GM12878 (cell line): Measurements from ENCODE around the gene RPGR. TPM values are rescaled to one million over a fixed set of nuclear protein-coding genes. Genes with fewer than 3 reads are reported as not detected.

Source experiments
- ATAC-seq: fragments of 200-7000 bp; cut with Tn5 transposase; 3 replicates; pipeline ENCODE4 v1.9.1; 2020; ENCODE audit warnings: mild to moderate bottlenecking, moderate library complexity
- BruUV-seq: library from RNA; stranded (reverse); fragments of 400-500 nt; replicated peaks from 2 replicates; lab custom pipeline; 2021; lab: Mats Ljungman, UMichigan
- CTCF ChIA-PET: fragments of 300-600 bp; sonication (Branson Sonifier 250); formaldehyde crosslinking; extraction: SDS; loops from one replicate; lab custom pipeline; 2021; ENCODE audit warnings: inconsistent platforms; lab: Yijun Ruan, JAX
- POLR2A ChIA-PET: fragments of 350-600 bp; formaldehyde crosslinking; extraction: SDS; loops from one replicate; lab custom pipeline; 2021; ENCODE audit warnings: inconsistent platforms; lab: Charles Lee
- RAD21 ChIA-PET: fragments of 300-600 bp; sonication (Branson Sonifier 250); formaldehyde crosslinking; loops from one replicate; lab custom pipeline; 2023; ENCODE audit warnings: antibody characterized with exemption; ENCODE audit not compliant: unreplicated experiment; lab: Charles Lee
- SMC1A ChIA-PET: fragments of 300-600 bp; sonication (Branson Sonifier 250); formaldehyde crosslinking; loops from one replicate; lab custom pipeline; 2023; ENCODE audit not compliant: unreplicated experiment, uncharacterized antibody; lab: Charles Lee
- DNase-seq: peaks from one replicate; pipeline ENCODE4 v3.0.0-alpha.2; 2011; ENCODE audit warnings: low read depth, low spot score
- FAIRE-seq: peaks from 3 replicates; lab custom pipeline; 2011; peaks lifted over from hg19 to GRCh38; lab: Jason Lieb, UNC
- H2AFZ ChIP-seq: 2 replicates; pipeline ENCODE4 v1.6.0; 2011; ENCODE audit warnings: low read depth, low read length, control low read depth; ENCODE audit not compliant: control insufficient read depth
- H3K27ac ChIP-seq: 2 replicates; pipeline ENCODE4 v1.5.1; 2011; ENCODE audit warnings: control low read depth; ENCODE audit not compliant: control insufficient read depth, insufficient read depth
- H3K27me3 ChIP-seq, 2 experiments: replicated peaks in 1 of 2; 2 replicates each; pipeline versions ENCODE4 v1.6.0 to v1.6.1; 2011; ENCODE audit warnings: low read length in 1 of 2; ENCODE audit not compliant: control insufficient read depth in 2 of 2, insufficient read depth in 2 of 2
- H3K36me3 ChIP-seq, 2 experiments: 2 replicates each; pipeline ENCODE4 v1.5.1; 2011; ENCODE audit warnings: low read length in 1 of 2; ENCODE audit not compliant: control insufficient read depth in 2 of 2, insufficient read depth in 2 of 2
- H3K4me1 ChIP-seq: 2 replicates; pipeline ENCODE4 v1.6.1; 2011; ENCODE audit warnings: mild to moderate bottlenecking, low read length, moderate library complexity, mixed read lengths; ENCODE audit not compliant: control insufficient read depth, insufficient read depth
- H3K4me2 ChIP-seq: 2 replicates; pipeline ENCODE4 v1.6.0; 2011; ENCODE audit warnings: control low read depth; ENCODE audit not compliant: control insufficient read depth, insufficient read depth
- H3K4me3 ChIP-seq: fragments of 200-600 bp; sonication (generic); 2 replicates; pipeline ENCODE4 v1.5.1; 2016
- H3K79me2 ChIP-seq: 2 replicates; pipeline ENCODE4 v1.6.0; 2011; ENCODE audit warnings: low read length; ENCODE audit not compliant: control insufficient read depth, insufficient read depth
- H3K9ac ChIP-seq: 2 replicates; pipeline ENCODE4 v1.8.0; 2011; ENCODE audit warnings: low read length, control low read depth, mixed read lengths; ENCODE audit not compliant: control insufficient read depth, insufficient read depth
- H3K9me3 ChIP-seq: replicated peaks from 3 replicates; pipeline ENCODE4 v1.5.1; 2011; ENCODE audit warnings: mild to moderate bottlenecking, low read length; ENCODE audit not compliant: control insufficient read depth, insufficient read depth
- H4K20me1 ChIP-seq: 2 replicates; pipeline ENCODE4 v1.6.0; 2011; ENCODE audit not compliant: control insufficient read depth, insufficient read depth
- ATF2 ChIP-seq: IDR thresholded peaks from 2 replicates; pipeline ENCODE4 v1.6.1; 2012; ENCODE audit warnings: low read length, inconsistent platforms
- CEBPZ ChIP-seq: fragments of 150-350 bp; IDR thresholded peaks from 2 replicates; pipeline ENCODE4 v1.6.1; 2016; ENCODE audit warnings: low read depth, low read length
- CTCF ChIP-seq, 3 experiments: IDR thresholded peaks in 2 of 3; conservative IDR thresholded peaks in 1 of 3; 2 replicates each; pipeline ENCODE4 v1.5.1; 2011; ENCODE audit warnings: low read depth in 3 of 3, low read length in 3 of 3, mild to moderate bottlenecking in 3 of 3, control low read depth in 2 of 3, moderate library complexity in 2 of 3, inconsistent platforms in 1 of 3, mixed read lengths in 1 of 3; ENCODE audit not compliant: control insufficient read depth in 2 of 3, insufficient read depth in 1 of 3; ENCODE audit errors: extremely low read depth in 1 of 3
- MEF2A ChIP-seq: IDR thresholded peaks from 2 replicates; pipeline ENCODE4 v1.6.1; 2011; ENCODE audit warnings: low read depth, mild to moderate bottlenecking, low read length, moderate library complexity; ENCODE audit not compliant: insufficient read depth
- NFYB ChIP-seq: IDR thresholded peaks from 2 replicates; pipeline ENCODE4 v1.6.1; 2011; ENCODE audit warnings: low read depth, mild to moderate bottlenecking, low read length, improper control_type of control experiment, moderate library complexity; ENCODE audit not compliant: insufficient read depth
- RUNX3 ChIP-seq: IDR thresholded peaks from 2 replicates; pipeline ENCODE4 v1.6.1; 2012; ENCODE audit warnings: low read length, inconsistent platforms
- WGBS: methylation state at CpG from one replicate; pipeline ENCODE4 v1.1.6; 2016; ENCODE audit warnings: low lambda C conversion rate; ENCODE audit not compliant: insufficient replicate concordance, insufficient coverage; ENCODE audit errors: missing lambda C conversion rate; 5-methylcytosine and 5-hydroxymethylcytosine counted together
- in situ Hi-C: fragments of 300-500 bp; cut with MboI; formaldehyde crosslinking; loops from 9 replicates; pipeline ENCODE4 v1.14.3; 2018; ENCODE audit warnings: mixed read lengths
- intact Hi-C: fragments of 100-400 bp; cut with micrococcal nuclease; formaldehyde crosslinking; loops from one replicate; pipeline ENCODE4 v1.14.2; 2022; ENCODE audit not compliant: unreplicated experiment
- polyA plus RNA-seq, 11 experiments: library from polyadenylated mRNA; depleted of rRNA in 4 of 11; unstranded in 6 of 11; stranded (reverse) in 5 of 11; fragments of >200 nt; fragmentation: Nextera tagmentation in 4 of 11; fragmentation: Illumina TruSeq in 1 of 11; extraction: Ambion mirVana in 4 of 11; extraction: Trizol in 1 of 11; gene quantifications; 1 replicate in 1 of 11; 2 replicates in 10 of 11; pipeline versions ENCODE4 v1.2.1 to v1.2.3, GENCODE V29; 2011 to 2016; ENCODE audit warnings: inconsistent platforms in 2 of 11, missing spikeins in 2 of 11, low read depth in 1 of 11
- total RNA-seq, 4 experiments: library from RNA; depleted of rRNA in 3 of 4; stranded (reverse); fragments of >200 nt in 3 of 4; fragmentation: Illumina TruSeq in 1 of 4; extraction: Trizol in 1 of 4; gene quantifications; 2 replicates each; pipeline versions ENCODE4 v1.2.1 to v1.2.3, GENCODE V29; 2013 to 2021

The RPGR gene
- total and polyA plus RNA-seq, 10 of the 15 experiments (the other 5 are each of a cell fraction or from before 2014, with no cell fraction given), result 5.5 to 13.4 (median 7.6) TPM

- TF ChIP-seq ATF2 (peak; percentile 92), CEBPZ (no peak), RUNX3 (peak; percentile 89), MEF2A (peak; percentile 99)
These were observed 56.1 kb downstream of the RPGR start (continued) for GRCh38 chrX:38271154-38271716.

- no peak for TF ChIP-seq CTCF (IDR thresholded peaks at IDR 0.05 in 2 of 3, conservative IDR thresholded peaks at IDR 0.05 in 1 of 3; ENCODE audit: control insufficient read depth in 2 of 3, extremely low read depth in 1 of 3, insufficient read depth in 1 of 3, low read depth in 3 of 3, low read length in 3 of 3)
- no peak for TF ChIP-seq NFYB
- intact Hi-C loops, result no loop called here
- Histone ChIP-seq H3K79me2 (no peaks in the 10 kb centered on the region), H4K20me1 (no peaks in the 10 kb centered on the region), H3K9ac (no peak overlapping the region), H2AFZ (no peak overlapping the region), H3K27ac (no peak overlapping the region), H3K27me3 (no peaks in the 10 kb centered on the region), H3K9me3 (peaks cover 5% of the 10 kb centered on the region; the same call in 2 of the 3 replicates), H3K36me3 (no peaks in the 10 kb centered on the region), H3K4me2 (no peak overlapping the region), H3K4me3 (no peak overlapping the region), H3K4me1 (peaks cover 3% of the 10 kb centered on the region)
- ATAC-seq, result no peak
- ChIA-PET SMC1A (interaction anchor here (0.6 kb wide), 1 partner anchor 8 kb away, joined by 3 read pairs; no protein-coding TSS in a partner anchor), RAD21 (no interaction called here), CTCF (interaction anchor here (1.1 to 1.5 kb wide), 3 partner anchors 8 to 59 kb away, joined by 3 to 7 read pairs (median 5); partner anchors contain the start of gene RPGR), POLR2A (no interaction called here)
- 40% methylated on average over 3 of the region's 3 CpGs for WGBS
- in situ Hi-C loops, result no loop called here
- no TSS peak for BruUV-seq
- DNase-seq, result no peak
- FAIRE-seq, result no peak
These were observed 59.3 kb downstream of the RPGR start for GRCh38 chrX:38268011-38268410.
